HepG2 (cell line): ENCODE measurements around the gene TSHB. TPM values are rescaled to one million over a fixed set of nuclear protein-coding genes. Genes with fewer than 3 reads are reported as not detected.

ENCODE experiments used
- ASH2L ChIP-seq: fragments of 300-600, 200-600 bp; sonication (generic); IDR thresholded peaks from 2 replicates; pipeline ENCODE4 v1.7.0; 2017; ENCODE audit warnings: low read depth, mild to moderate bottlenecking, moderate library complexity, mixed read lengths, low read length; ENCODE audit not compliant: insufficient read length
- MIER3 ChIP-seq: IDR thresholded peaks from 2 replicates; pipeline ENCODE4 v1.6.1; 2016; ENCODE audit warnings: missing compliant biosample characterization, borderline replicate concordance
- MIXL1 ChIP-seq: IDR thresholded peaks from 2 replicates; pipeline ENCODE4 v1.6.1; 2016
- NCOA1 ChIP-seq: sonication (generic); formaldehyde crosslinking; IDR thresholded peaks from 2 replicates; pipeline ENCODE4 v1.9.0; 2021; ENCODE audit warnings: missing genetic modification reagents
- NR2F2 ChIP-seq: IDR thresholded peaks from 2 replicates; pipeline ENCODE4 v1.6.1; 2012; ENCODE audit warnings: low read depth, inconsistent platforms, borderline replicate concordance
- PITX1 ChIP-seq: sonication (generic); formaldehyde crosslinking; IDR thresholded peaks from 2 replicates; pipeline ENCODE4 v1.5.1; 2020; ENCODE audit warnings: mild to moderate bottlenecking, missing genetic modification reagents
- PLRG1 ChIP-seq: fragments of 450-650 bp; conservative IDR thresholded peaks from 2 replicates; pipeline ENCODE4 v1.6.1; 2016
- RNF2 ChIP-seq: fragments of 450-650 bp; conservative IDR thresholded peaks from 2 replicates; pipeline ENCODE4 v1.6.1; 2016; ENCODE audit warnings: low read depth
- RXRA ChIP-seq: sonication (generic); formaldehyde crosslinking; IDR thresholded peaks from 2 replicates; pipeline ENCODE4 v1.5.1; 2020; ENCODE audit warnings: missing genetic modification reagents
- SMAD1 ChIP-seq: sonication (generic); formaldehyde crosslinking; IDR thresholded peaks from 2 replicates; pipeline ENCODE4 v1.4.0; 2020; ENCODE audit warnings: missing genetic modification reagents, low read depth, mild to moderate bottlenecking, borderline replicate concordance
- SOX5 ChIP-seq: IDR thresholded peaks from 2 replicates; pipeline ENCODE4 v1.6.1; 2016; ENCODE audit warnings: borderline replicate concordance
- U2AF2 ChIP-seq: fragments of 200-400 bp; formaldehyde crosslinking; IDR thresholded peaks from 2 replicates; pipeline ENCODE4 v1.6.1; 2017; ENCODE audit warnings: low read depth, mild to moderate bottlenecking, low read length
- ZFP82 ChIP-seq: sonication (generic); formaldehyde crosslinking; IDR thresholded peaks from 2 replicates; pipeline ENCODE4 v1.5.1; 2020; ENCODE audit warnings: mild to moderate bottlenecking, missing genetic modification reagents, borderline replicate concordance
- ZMYM4 ChIP-seq: sonication (generic); formaldehyde crosslinking; IDR thresholded peaks from 2 replicates; pipeline ENCODE4 v1.8.1; 2023; ENCODE audit warnings: mild to moderate bottlenecking, missing genetic modification reagents
- ZNF12 ChIP-seq: sonication (generic); formaldehyde crosslinking; IDR thresholded peaks from 2 replicates; pipeline ENCODE4 v1.5.0; 2020; ENCODE audit warnings: missing genetic modification reagents
- ZNF234 ChIP-seq: sonication (generic); formaldehyde crosslinking; conservative IDR thresholded peaks from 2 replicates; pipeline ENCODE4 v1.5.1; 2020; ENCODE audit warnings: mild to moderate bottlenecking, missing genetic modification reagents
- ZNF292 ChIP-seq: sonication (generic); formaldehyde crosslinking; IDR thresholded peaks from 2 replicates; pipeline ENCODE4 v1.8.1; 2022; ENCODE audit warnings: mild to moderate bottlenecking, low read depth, missing genetic modification reagents, borderline replicate concordance
- ZNF629 ChIP-seq: sonication (generic); formaldehyde crosslinking; conservative IDR thresholded peaks from 2 replicates; pipeline ENCODE4 v1.5.0; 2020; ENCODE audit warnings: missing genetic modification reagents
- ZNF670 ChIP-seq: sonication (generic); formaldehyde crosslinking; IDR thresholded peaks from 2 replicates; pipeline ENCODE4 v1.8.0; 2022; ENCODE audit warnings: mild to moderate bottlenecking, missing genetic modification reagents, borderline replicate concordance
- polyA plus RNA-seq, 8 experiments: library from polyadenylated mRNA; depleted of rRNA in 3 of 8; stranded (reverse) in 7 of 8; unstranded in 1 of 8; fragments of >200 nt; fragmentation: Illumina TruSeq in 4 of 8; extraction: Trizol in 4 of 8; gene quantifications; 2 replicates each; pipeline versions ENCODE4 v1.2.1 to v1.2.3, GENCODE V29; 2011 to 2016; ENCODE audit warnings: low read depth in 4 of 8, missing spikeins in 1 of 8, mixed read lengths in 1 of 8; ENCODE audit not compliant: insufficient read depth in 1 of 8
- total RNA-seq, 5 experiments: library from RNA; depleted of rRNA; stranded (reverse); fragments of >200 nt; fragmentation: Illumina TruSeq; extraction: Trizol; gene quantifications; 2 replicates each; pipeline ENCODE4 v1.2.3, GENCODE V29; 2016; ENCODE audit warnings: low read depth in 1 of 5
- TF ChIP-seq, protein P1 (sequence below): sonication (generic); formaldehyde crosslinking; IDR thresholded peaks from 2 replicates; pipeline ENCODE4 v1.4.0; 2020; ENCODE audit warnings: mild to moderate bottlenecking, missing genetic modification reagents
- TF ChIP-seq, protein P2 (sequence below): sonication (generic); formaldehyde crosslinking; IDR thresholded peaks from 2 replicates; pipeline ENCODE4 v1.5.0; 2020; ENCODE audit warnings: missing genetic modification reagents
- TF ChIP-seq, protein P3 (sequence below): sonication (generic); formaldehyde crosslinking; IDR thresholded peaks from 2 replicates; pipeline ENCODE4 v1.4.0; 2020; ENCODE audit warnings: missing genetic modification reagents
- TF ChIP-seq, protein P4 (sequence below): sonication (generic); formaldehyde crosslinking; IDR thresholded peaks from 2 replicates; pipeline ENCODE4 v1.4.0; 2020; ENCODE audit warnings: missing genetic modification reagents

The TSHB gene
- total and polyA plus RNA-seq, 2 of the 13 experiments (the other 11 are each of a cell fraction or from before 2014, with no cell fraction given), result not detected

DNA sequence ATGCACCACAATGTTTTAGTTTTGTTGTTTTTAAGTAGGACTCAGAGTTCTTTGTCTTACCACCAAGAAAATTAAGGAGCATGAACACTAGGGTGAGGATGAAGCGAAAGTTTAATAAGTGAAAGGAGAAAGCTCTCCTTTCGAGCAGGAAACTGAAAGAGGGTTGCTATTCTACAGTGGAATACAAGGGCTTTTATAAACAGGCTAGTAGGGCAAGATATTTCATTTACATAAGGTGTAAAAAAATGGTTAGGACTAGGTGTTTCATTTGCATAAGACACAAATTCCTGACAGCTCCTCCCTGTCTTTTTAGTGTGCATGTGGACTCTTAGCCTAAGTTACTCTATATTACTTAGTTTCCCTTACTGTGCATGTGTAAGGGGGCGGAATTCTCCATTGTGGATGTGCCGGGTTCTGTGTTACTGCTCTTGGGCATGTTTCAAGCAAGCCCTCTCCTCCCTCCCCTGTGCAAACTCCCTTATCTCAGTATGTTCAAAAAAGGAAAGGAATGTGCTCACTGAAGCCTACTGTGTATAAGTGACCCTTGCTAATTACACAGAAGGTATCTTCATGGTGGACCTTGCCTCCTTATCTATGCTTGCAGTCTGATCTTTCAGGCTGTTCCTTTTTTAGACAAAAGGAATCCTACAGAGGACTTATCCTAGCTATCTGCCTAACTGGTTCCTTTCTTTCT lies 7.3 kb downstream of the TSHB start (continued):
- TF ChIP-seq ZFP82 (no peak), ZNF234 (CRISPR knock-in tag) (no peak), PLRG1 (no peak), SOX5 (CRISPR knock-in tag) (peak; percentile 41; the same call in 1 of the 2 replicates), ZNF629 (no peak), PITX1 (peak; percentile 57; the same call in 1 of the 2 replicates), RNF2 (no peak), RXRA (CRISPR knock-in tag) (no peak), ASH2L (peak; percentile 8), ZNF670 (CRISPR knock-in tag) (no peak), ZNF12 (CRISPR knock-in tag) (peak; percentile 79), U2AF2 (no peak), MIER3 (CRISPR knock-in tag) (no peak), ZMYM4 (CRISPR knock-in tag) (peak; percentile 80), NCOA1 (CRISPR knock-in tag) (0 out of 2 replicates have a peak, but pooled peaks have one; percentile 32), SMAD1 (CRISPR knock-in tag) (no peak), ZNF292 (CRISPR knock-in tag) (peak; percentile 81; the same call in 1 of the 2 replicates), NR2F2 (peak; percentile 26; the same call in 1 of the 2 replicates), MIXL1 (CRISPR knock-in tag) (peak; percentile 88)
- TF ChIP-seq, protein P1, sequence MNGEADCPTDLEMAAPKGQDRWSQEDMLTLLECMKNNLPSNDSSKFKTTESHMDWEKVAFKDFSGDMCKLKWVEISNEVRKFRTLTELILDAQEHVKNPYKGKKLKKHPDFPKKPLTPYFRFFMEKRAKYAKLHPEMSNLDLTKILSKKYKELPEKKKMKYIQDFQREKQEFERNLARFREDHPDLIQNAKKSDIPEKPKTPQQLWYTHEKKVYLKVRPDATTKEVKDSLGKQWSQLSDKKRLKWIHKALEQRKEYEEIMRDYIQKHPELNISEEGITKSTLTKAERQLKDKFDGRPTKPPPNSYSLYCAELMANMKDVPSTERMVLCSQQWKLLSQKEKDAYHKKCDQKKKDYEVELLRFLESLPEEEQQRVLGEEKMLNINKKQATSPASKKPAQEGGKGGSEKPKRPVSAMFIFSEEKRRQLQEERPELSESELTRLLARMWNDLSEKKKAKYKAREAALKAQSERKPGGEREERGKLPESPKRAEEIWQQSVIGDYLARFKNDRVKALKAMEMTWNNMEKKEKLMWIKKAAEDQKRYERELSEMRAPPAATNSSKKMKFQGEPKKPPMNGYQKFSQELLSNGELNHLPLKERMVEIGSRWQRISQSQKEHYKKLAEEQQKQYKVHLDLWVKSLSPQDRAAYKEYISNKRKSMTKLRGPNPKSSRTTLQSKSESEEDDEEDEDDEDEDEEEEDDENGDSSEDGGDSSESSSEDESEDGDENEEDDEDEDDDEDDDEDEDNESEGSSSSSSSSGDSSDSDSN, result no peak
- TF ChIP-seq, protein P2, sequence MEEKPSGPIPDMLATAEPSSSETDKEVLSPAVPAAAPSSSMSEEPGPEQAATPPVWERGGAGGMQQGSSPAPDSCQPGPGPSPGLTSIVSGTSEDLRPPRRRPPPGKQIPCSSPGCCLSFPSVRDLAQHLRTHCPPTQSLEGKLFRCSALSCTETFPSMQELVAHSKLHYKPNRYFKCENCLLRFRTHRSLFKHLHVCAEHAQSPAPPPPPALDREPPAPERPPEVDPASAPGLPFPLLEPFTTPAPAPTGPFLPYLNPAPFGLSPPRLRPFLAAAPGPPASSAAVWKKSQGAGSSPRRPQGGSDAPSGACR, result 0 out of 2 replicates have a peak, but pooled peaks have one; percentile 24
- TF ChIP-seq, protein P3, sequence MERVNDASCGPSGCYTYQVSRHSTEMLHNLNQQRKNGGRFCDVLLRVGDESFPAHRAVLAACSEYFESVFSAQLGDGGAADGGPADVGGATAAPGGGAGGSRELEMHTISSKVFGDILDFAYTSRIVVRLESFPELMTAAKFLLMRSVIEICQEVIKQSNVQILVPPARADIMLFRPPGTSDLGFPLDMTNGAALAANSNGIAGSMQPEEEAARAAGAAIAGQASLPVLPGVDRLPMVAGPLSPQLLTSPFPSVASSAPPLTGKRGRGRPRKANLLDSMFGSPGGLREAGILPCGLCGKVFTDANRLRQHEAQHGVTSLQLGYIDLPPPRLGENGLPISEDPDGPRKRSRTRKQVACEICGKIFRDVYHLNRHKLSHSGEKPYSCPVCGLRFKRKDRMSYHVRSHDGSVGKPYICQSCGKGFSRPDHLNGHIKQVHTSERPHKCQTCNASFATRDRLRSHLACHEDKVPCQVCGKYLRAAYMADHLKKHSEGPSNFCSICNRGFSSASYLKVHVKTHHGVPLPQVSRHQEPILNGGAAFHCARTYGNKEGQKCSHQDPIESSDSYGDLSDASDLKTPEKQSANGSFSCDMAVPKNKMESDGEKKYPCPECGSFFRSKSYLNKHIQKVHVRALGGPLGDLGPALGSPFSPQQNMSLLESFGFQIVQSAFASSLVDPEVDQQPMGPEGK (CRISPR knock-in tag), result peak; percentile 67; the same call in 1 of the 2 replicates
- TF ChIP-seq, protein P4, sequence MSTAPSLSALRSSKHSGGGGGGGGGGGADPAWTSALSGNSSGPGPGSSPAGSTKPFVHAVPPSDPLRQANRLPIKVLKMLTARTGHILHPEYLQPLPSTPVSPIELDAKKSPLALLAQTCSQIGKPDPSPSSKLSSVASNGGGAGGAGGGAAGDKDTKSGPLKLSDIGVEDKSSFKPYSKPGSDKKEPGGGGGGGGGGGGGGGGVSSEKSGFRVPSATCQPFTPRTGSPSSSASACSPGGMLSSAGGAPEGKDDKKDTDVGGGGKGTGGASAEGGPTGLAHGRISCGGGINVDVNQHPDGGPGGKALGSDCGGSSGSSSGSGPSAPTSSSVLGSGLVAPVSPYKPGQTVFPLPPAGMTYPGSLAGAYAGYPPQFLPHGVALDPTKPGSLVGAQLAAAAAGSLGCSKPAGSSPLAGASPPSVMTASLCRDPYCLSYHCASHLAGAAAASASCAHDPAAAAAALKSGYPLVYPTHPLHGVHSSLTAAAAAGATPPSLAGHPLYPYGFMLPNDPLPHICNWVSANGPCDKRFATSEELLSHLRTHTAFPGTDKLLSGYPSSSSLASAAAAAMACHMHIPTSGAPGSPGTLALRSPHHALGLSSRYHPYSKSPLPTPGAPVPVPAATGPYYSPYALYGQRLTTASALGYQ, result peak; percentile 38; the same call in 1 of the 2 replicates
